ENCODE measurements around the gene TMEM187.

Gene TMEM187

DNA sequence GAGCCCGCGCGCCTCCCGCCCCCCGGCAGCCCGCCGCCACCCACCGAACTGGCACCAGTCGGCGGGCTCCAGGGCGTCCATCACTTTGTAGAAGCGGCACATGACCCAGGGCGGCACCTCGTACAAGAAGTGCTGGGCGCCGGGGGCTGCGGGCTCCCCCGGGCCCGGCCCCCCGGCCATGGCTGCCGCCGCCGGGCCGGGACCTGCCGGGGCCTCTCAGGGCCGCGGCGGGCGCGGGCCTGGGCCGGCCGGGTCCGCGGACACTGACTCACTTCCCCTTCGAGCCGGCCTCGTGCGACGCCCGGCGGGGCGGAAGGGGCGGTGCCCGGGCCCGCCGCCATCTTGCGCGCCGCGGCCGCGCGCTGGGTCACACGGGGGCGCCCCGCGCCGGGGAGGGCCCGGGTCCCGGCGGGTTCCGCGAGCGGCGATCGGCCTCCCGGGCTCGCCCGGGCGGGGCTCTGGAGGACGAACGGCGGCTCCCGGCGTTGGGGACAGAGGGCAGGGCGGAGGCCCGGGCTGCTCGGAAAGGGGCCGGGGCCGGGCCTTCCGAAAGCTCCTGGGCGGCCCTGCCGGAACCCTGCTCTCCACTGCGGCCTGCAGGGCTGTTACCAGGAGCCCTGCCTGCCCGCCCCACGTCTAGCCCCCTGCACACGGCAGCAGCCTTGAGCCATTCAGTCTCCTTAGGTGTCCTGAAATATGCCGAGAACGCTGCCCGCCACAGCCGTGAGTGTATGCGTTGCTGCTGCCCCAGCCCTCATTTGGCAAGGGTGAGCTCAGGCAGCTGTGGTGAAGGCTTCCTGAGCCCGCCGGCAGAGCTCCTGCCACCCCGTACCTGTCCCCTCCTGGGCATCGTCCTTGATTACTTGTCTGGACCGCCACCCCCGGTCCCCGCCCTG, 47.3 kb downstream of the TMEM187 start, which contains the start of gene IRAK1:
IRAK1 (minus strand) TSS at position 270 of the 896 bp plus-strand sequence; CDS start at position 180, 90 bp downstream.
- DNase-seq (ENCODE audit: low read depth in 2 of 2) = peak; percentile 27 to 57

DNA sequence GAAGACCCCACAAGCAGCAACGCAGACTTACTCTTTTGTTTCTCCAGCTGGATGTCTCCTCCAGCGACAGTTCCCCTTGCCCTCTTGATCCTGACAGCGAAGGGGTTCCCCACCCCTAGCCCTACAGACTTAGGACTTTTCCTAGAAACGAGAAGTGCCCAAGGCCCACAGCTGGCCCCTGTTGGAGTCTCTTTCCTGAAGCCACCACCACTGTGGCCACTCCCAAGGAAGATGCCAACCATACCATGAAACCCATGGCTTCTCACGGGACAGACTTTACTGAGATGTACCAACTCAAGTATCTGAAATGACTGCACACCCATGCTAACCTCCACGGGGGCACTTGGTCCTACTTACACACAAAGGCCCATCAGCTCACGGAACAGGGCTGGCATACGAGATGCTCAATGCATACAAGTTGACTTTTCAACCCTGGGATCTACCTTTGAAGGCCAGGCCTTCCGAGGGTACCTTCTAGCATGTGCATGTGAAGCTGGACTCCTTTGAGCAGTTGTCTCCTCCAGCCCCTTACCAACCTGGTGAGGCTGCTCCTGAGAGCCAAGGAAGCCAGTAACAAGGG, 48.1 kb downstream of the TMEM187 start:
- no peak for DNase-seq (ENCODE audit: low read depth in 2 of 2)

DNA sequence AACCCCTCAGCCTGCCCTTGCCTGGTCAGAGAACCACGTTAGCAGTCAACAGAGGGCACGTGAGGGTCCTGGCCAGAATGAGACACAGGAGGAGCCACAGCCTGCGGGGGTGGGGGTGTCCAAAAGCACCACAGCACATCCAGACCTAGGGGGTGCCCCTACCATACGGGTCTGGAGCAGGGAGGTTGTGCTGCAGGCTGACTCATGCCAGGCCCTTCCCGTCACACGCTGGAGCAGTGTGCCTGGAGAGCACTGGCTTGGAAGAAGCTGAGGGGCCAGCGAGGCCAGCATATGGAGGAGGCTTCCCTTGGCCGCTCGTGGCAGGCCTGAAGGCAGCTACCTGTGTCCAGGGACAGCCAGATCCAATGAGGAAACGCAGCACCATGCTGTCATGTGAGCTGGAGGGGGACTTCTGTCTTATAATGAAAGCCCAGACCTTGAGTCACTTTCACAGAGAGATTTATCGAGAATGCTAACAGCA, 48.6 kb downstream of the TMEM187 start:
- no peak for DNase-seq (ENCODE audit: low read depth in 2 of 2)

DNA sequence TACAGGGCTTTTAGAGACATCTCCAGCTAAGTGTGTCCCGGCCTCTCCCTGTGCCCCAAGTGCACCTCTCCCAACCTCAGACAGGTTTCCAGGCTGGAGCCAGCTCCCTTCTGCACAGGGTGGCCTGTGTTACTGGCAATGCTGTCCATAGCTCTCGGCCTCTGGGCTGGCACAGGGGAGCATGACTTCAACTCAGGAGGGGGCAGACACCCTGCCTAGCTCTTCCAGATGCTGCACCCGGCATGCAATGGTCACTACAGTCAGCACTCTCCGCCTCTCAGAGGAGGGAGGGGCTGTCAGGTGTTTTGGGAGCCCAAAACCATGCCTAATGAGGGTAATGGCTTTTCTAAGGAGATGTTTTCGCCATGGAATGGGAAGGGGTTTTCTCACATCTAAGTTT, 49.6 kb downstream of the TMEM187 start:
- DNase-seq (ENCODE audit: low read depth in 2 of 2) = no peak

DNA sequence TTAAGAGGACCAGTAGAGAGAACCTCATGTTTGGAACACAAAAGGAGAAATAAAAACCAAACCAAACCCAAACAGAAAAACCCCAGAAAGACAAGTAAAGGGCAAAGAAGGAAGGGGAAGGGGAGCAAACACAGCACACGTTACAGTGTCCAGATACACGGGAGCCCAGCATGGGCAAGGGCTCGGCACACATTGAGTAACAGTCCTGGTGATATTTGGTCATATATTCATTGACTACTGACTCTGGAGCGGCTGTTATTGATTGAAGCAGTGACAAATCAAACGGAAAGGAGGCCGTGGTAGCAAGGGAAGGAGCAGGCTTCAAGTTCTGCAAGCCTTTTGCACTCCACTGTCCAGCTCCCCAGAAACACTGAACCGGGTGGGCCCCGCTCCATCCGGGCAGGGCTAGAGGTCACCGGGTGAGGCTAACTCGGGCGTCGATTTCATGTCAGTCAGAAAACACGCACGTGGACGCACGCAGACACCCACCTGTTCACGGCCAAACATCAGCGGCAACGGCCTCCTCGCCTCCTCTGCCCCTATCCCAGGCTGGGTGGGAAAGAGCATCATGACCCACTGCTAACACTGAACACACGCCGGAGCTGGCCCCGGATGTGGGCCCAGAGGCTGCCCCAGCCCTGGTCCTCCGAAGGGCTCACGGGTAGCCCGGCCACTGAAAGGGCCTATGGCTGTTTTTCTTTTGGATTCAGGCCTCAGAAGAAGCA, 50.9 kb downstream of the TMEM187 start:
- no peak for DNase-seq (ENCODE audit: low read depth in 2 of 2)

DNA sequence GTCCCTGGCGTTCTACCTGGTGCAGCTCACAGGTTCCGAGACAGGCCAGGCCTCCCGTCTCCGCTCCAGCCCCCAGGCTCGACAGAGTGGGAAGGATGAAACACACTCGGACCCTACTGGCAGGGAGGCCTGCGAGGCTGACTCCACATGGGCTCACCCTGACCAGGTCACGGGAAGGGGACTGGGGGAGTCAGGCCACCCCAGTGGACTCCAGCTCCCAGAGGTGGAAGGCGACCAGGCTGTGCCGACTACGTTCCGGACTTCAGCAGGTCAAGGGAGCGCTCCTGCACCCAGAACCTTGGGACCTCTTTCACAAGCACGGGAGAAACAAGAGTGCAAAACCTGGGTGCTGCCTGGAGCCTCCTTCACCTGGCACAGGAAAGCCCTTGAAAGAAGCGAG, 51.7 kb downstream of the TMEM187 start:
- DNase-seq (ENCODE audit: low read depth in 2 of 2) = no peak

DNA sequence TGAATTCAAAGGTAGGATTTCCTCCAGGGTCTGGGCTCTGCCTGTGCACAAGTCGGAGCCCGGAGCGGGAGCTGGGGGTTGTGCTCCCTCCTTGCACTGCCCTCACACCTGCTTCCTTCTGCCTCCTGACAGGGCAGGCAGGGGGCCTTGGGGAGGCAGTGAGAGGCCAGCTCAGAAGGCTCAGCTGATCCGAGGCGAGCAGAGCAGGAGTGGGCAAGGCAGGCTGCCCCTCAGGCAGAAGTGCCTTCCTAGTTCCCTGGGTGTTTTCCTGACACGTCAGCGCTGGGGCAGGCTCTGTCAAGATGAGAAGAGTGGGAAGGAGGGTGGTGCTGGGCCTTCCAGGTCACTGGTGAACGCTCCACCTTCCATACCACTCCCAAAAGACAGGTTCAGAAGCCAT, 52.7 kb downstream of the TMEM187 start:
- DNase-seq (ENCODE audit: low read depth in 2 of 2) = no peak

DNA sequence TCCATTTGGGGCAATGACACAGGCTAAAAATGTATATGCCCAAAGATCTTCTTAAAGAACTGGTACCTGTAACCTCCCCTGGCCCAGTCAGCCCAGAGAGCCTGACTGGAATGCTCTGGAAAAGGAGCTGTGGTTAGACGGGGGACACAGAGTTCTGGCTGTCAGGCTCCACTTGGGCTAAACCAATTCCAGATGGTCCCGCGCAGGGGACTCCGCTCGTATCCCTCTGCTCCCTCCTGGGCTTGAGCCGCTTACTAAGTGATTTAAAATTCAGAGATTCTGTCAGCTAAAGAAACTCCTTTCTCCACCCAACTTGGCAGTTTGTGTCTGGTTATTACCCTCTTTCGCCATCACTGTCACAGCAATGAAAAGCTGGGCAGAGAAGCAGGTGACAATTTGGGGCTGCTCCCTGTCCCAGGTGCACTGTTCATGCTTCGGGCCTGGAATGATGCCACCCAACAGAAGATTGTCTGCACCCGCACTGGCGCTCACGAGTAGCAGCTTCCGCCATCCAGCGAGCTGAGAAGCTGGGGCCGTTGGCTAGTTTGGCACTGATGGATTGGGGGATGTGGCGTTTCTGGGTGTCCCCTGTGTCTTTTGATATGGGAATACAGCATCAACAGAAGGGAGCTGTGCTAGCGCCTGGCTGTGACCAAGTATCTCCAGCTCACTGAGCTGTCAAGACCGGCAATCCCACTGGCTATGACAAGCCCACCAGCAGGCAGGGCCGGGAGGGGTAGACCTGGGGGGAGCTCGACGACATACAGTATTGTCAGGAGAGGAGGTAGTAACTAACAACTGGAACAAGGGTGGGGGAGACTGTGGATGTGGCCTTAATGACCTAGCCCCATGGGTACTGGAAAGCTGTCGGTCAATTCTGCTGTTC, 53.8 kb downstream of the TMEM187 start:
- no peak for DNase-seq (ENCODE audit: low read depth in 2 of 2)

DNA sequence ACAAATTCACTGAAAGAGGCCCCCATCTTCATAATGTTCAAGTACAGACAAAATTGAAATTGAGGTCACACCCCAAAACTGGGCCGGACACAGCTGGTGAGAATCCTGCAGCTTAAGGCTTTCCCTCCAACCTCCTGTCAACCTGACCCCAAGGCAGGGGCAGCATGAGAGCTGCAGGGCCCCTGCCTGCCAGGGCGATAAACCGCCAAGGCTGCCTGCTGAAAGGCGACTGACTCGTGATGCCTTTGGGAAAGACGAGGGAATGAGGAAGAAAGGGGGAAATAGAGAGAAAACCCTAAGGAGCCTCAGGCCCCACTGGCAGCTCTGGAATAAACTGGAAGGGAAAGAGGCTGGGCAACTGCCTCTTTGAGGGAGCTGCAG, 54.5 kb downstream of the TMEM187 start:
- DNase-seq (ENCODE audit: low read depth in 2 of 2) = no peak

DNA sequence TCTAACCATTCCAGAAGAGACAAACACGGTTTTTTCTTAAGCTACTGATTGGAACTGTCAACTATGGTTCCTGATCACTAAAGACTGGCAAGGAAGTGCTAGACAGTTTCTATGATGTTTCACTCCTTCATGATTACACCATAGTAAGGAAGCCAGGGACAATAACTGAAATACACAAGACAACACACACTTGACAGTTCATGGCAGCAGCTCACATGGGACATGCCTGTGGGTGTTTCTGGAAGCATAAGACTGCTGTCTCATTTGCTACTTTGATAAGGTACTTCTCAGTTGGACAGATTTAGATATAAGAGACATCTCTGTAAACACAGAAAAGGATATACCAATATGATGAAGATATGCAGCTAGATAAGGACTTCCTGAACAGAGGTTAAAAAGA, 55.4 kb downstream of the TMEM187 start:
- DNase-seq (ENCODE audit: low read depth in 2 of 2) = no peak

DNA sequence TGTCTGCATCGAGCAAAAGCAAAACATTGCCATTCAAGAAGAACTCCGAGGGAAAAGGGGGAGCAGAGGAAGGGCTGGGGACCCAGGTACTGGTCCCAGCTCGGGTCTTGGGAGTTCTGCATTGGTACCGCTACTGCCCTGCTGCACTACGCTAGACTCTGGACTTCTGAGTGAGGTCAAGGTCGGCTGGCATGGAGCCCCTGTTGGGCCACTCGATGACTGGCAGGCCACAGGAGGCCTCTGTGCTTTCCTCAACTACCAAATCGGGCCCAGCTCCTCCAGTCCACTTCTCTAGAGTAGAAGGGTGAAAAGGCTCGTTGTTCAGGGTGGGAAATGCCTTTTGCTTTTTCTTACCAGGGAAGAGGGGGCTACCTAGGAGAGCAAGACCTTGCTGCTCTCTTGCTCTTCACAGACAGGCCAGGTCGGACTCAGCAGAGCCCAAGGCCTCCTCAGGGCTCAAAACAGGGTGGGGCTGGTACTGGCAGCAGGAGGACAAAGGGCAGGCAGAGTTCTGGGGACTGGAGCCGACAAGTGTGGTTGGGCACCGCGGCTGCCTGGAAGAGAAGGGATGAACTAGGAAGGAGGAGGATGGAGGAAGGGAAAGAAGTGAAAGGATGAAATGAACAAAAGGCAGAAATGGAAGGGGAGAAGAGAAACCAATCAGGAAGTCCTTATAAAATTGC, 56.1 kb downstream of the TMEM187 start:
- no peak for DNase-seq (ENCODE audit: low read depth in 2 of 2)

DNA sequence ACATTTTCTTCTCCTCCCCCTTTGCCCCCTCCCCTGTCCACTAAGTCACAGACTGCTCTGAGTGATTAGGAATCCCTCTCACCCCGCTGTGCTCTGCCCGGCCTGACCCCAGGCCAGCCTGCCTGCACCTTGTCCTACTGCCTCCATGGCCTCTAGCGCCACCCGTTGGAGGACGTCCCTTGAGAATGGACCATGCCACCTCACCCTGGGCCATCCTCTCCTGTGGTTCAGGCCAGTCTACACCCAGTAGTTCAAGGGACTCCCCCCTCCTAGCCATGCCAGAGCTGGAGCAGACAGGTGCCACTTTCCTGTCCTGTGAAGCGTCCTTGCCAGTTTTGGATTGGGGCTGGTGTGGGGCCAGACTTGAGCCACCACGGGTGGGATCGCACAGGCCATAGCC, 56.9 kb downstream of the TMEM187 start:
- no peak for DNase-seq (ENCODE audit: low read depth in 2 of 2)

DNA sequence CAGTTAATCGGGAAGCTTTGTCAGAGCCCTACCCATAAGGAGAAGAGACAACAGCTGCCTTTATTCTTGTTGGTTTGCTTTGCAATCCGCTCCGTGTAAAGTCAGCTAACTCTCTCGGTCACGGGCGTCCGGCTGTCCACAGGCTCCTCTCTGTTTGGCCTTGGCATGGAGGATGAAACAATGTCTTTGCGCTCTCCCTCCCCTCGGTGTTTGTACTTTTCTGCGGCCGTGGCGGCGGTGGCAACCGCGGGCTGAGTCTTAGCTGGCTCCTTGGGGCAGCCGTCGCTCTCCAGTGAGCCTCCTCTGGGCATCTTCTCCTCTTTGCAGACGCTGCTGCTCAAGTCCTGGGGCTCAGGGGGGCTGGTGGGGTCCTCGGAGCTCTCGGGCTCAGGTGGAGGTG, 57.7 kb downstream of the TMEM187 start:
- DNase-seq (ENCODE audit: low read depth in 2 of 2) = no peak

DNA sequence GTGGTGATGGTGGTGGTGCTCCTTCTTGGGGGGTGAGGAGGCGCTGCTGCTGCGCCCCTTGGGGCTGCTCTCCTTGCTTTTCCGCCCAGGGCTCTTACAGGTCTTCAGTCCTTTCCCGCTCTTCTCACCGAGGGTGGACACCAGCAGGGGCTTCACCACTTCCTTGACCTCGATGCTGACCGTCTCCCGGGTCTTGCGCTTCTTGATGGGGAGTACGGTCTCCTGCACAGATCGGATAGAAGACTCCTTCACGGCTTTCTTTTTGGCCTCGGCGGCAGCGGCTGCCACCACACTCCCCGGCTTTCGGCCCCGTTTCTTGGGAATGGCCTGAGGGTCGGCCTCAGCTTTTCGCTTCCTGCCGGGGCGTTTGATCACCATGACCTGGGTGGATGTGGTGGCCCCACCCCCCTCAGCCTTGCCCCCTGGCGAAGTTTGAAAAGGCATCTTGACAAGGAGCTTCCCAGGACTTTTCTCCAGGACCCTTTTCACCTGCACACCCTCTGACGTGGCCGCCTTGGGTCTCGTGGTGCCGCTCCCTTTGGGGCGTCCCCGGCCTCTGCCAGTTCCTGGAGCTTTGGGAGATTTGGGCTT, 58.3 kb downstream of the TMEM187 start:
- DNase-seq (ENCODE audit: low read depth in 2 of 2) = no peak

DNA sequence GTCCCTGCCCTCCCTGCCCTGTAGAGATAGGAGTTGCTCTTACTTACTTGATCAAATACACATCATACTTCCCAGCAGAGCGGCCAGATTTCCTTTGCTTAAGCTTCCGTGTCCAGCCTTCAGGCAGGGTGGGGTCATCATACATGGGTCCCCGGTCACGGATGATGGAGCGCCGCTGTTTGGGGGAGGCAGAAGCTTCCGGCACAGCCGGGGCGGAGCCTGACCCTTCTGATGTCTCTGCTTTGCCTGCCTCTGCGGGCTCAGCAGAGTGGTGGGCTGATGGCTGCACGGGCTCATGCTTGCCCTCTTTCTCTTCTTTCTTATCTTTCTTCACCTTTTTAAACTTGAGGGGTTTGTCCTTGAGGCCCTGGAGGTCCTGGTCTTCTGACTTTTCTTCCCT, 59.6 kb downstream of the TMEM187 start:
- no peak for DNase-seq (ENCODE audit: low read depth in 2 of 2)

DNA sequence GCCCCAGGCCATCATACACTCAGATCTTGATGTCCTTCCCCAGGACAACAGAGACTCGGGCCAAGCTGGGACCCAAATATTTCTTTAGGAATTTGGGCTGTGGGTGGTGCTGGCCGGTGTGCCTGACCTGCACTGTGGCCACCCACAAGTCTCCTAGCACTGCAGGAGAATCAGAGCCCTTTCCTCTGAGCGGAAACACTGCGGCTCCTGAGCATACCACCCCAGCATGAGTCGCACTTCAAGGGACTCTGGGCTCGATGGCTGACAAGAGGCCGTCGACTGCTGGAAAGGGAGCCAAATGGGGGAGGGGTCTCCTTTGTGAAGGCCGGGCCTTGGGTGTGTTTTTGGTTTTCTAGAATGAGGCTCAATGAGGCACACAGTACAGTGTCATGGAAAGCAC, 60.1 kb downstream of the TMEM187 start:
- DNase-seq (ENCODE audit: low read depth in 2 of 2) = no peak
